GM18526 (cell line): ENCODE measurements around the gene HHATL.

Experiments
- POLR2A ChIP-seq: IDR thresholded peaks from 3 replicates; pipeline ENCODE4 v1.6.1; 2011; ENCODE audit not compliant: insufficient read length; ENCODE audit errors: extremely low read depth

The HHATL gene

GRCh38 chr3:42698216-42698910, 4.2 kb downstream of the HHATL start:
- TF ChIP-seq POLR2A, result no peak

DNA sequence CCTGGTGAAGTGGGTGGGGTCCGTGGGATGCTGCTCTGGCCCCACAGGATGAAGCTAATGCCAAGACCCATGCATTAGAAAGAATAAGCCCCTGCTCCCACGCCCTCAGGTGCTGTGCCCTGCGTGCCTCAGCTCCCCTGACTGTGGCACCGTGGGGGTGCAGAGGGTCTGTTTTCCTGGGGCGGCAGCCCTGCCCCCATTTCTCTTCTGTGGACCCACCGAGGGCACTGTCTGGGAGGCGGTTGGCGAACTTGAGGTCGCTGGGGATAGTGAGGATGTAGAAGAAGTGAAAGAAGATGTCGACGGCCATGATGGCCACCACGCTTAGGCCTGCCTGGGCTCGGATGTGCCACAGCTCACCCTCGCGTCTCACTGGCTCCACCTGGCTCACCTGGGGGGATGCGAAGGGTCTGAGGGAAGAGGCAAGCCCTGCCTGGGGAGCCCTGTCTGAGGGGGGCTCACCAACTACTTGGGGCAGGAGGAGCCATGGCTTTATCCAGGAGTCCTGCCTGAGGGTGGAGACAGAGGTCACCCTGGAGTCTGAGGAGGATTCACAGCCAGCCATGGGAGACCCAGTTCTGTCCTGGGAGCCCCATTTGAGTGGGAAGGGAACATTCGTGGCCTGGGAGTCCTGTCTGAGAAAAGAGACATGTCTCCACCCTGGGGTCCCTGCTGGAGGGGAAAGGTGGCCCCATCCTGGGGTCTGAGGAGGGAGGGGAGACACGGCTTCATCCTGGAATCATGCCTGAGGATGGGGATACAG, 5.1 kb downstream of the HHATL start:
- no peak for TF ChIP-seq POLR2A

GRCh38 chr3:42696356-42697288, 6.0 kb downstream of the HHATL start:
- no peak for TF ChIP-seq POLR2A

DNA sequence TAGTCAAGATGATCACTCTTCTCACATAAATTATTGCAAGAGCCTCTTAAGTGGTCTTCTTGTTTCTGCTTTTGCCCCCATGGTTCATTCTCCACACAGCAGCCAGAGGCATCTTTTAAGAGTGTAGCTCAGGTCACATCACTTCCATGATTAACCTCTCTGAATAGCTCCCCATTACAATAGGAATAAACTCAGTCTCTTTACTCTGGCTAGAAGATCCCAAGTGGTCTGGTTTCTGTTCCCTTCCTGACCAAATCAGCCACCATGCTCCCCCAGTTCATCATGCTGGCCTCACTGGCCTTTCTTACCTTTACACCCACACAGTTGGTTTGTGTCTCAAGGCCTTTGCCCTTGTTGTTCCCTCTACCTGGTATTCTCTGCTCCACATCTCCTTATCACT, 8.2 kb downstream of the HHATL start:
- no peak for TF ChIP-seq POLR2A

DNA sequence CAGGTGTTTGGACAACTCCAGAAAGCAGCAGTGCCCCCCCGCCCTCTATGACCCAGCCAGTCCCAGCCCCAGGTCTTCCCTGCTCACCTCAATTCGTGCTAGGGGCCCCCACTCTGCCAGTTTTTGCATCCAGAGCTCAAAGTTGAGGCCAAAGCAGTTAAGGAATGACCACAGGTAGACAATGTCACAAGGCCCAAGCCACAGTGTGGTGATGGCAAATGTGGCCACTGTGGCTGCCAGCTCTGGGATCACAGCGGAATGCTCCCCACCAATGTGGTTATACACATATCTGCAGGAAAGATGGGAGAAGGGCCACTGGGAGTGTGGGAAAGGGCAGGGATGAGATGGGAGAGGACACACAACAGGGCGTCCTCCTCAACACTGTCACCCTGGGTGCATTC, 9.1 kb downstream of the HHATL start:
- no peak for TF ChIP-seq POLR2A

DNA sequence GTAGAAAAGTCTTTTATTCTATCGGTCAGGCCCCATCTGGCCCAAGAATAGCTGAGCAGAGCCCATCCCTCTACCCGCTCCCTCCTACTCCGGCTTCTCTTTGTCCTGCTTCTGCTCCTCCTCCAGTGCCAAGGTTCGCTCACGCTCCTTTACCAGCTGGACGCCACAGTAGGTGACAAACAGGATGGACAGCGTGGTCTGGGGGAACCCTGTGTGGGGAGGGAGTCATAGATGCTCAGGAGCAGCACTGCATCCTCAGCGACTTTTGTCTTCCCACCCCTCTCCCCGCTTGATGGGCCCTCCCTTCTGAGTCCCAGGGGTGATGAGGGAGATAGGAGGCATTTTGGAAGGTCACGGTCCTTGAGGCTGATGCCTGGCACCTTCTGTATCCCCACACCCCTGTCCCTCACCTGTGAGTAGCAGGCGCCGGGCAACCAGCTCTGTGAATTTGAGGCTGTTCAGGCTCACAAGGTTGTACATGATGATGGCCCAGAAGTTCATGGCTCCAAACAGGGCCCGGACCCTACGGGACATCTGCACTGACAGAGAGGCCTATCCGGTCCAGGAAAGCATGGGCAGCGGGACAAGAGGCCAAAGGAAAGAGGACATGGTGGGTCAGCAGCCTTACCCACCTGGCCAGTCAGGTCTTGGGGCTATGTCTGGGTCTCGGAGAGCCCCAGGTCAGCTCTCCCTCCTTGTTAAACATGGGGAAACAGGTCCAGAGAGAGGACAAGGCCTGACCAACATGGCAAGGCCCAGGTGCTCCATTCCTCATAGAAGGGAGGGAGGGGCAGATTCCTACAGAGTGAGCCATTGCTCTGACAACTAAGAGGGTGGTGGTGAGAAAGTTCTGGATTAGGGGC, 9.7 kb downstream of the HHATL start:
- no peak for TF ChIP-seq POLR2A

GRCh38 chr3:42691816-42692666, 10.6 kb downstream of the HHATL start:
- no peak for TF ChIP-seq POLR2A

DNA sequence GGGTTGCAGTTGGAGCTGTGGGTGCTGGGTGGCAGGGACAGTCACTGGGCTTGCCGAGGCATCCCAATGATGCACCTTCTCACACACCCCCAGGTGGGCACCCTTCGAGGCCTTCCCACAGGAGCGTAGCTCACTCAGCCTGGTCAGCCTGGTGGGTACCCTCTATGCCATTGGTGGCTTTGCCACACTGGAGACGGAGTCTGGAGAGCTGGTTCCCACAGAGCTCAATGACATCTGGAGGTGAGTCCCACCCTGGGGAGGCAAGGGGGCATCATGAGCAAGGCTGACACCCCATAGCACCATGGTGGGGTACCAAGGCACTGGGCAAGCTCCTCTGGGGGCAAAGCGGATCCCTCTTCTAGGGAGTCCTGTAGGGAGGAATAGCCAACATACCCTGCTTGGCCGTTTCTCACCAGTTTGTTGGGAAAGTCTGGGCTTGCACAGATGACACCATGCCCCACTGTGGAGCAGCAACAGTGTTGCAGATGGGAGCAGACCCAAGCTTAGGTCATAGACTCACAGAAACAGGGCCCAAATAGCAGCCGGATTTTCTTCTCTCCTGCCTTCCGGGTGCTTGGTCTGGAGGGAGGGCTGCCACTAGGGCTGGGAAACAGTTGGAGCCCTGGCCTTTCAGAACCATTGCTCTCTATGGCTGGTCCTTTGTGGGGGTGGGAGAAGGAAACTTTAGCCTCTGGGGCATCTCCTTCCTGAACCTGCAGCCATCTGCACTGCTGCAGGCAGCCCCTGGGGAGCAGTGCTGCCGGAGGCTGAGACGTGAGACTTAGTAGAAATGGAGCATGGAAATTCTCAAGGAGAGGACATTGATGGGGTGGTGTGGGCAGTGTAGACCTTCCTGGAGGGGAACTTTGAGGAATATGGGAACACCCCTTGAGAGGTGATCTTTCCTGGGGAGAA, 11.6 kb downstream of the HHATL start:
- TF ChIP-seq POLR2A, result no peak

DNA sequence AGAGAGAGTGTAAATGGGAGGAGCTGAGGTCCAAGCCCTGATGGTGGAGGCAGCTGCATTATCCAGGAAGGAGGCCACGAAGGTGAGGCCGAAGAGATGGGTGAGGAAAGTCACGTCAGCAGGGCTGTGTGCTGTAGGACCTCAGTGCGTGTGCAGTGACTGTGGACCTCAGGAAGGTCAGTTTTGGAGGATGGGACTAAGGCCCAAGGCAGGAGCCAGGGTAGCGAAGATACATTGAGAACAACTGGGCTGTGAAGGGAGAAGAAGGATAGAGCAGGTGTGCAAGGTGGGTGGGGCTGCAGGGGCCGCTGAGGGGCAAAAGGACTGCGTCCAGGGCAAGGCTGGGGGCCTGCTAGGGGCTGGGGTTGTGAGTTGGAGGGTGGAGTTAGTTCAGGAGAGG, 12.4 kb downstream of the HHATL start:
- no peak for TF ChIP-seq POLR2A

DNA sequence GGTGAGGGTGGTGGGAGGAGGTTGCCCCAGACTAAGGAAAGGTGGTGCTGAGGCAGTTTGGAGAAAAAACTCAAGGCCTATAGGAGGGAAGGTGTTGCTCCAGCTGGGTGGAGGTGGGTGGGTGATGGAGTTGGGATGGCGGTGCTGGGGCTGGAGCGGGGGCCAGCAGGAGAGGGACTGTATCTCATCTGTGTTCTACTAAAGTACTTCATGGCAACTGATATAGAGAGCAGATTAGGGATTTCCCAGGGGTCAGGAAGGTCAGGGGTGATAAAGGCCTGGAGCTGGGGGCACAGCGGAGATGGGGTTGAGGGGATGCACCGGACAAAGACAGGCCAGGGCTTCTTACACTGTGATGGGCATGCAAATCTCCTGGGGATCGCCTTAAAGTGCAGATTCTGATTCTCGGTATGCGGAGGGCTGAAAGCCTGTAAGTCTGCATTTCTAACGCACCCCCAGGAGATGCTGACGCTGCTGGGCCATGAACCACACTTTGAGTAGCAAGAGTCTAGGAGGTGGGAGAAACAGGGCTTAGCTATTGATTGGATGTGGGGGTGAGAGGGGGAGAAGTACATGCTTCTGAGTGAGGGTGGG, 13.1 kb downstream of the HHATL start:
- TF ChIP-seq POLR2A, result no peak

DNA sequence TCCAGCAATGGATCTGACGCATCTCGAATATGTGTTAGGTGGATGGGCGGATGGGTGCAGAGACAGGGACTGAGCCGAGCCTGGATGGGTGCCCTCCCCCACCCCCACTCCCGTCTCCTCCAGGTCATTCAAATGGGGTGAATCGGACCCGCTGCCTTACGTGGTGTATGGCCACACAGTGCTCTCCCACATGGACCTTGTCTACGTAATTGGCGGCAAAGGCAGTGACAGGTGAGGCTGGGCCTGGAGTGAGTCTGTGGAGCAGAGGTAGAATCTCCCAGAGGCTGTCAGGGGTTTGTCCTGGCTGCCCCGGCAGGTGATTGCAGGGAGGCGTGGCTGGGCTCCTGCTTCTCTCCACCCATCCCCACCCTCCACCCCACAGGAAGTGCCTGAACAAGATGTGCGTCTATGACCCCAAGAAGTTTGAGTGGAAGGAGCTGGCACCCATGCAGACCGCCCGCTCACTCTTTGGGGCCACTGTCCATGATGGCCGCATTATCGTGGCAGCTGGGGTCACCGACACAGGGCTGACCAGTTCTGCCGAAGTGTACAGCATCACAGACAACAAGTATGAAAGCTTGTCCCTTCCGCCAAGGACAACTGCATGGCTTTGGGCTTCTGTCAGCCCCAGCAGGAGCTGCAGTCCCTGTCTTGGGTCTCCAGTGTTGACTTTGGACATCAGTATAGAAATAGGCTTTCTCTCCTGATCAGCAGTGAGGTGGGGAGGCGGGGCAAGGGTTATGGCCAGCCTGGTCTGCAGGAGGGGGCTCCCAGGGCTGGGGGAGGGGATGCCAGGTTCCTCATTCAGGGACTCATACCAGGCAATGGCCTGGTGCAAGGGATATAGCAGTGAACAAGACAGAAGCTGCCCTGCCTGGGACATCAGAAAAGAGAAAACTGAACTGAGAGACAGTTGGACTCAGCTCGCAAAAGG, 13.8 kb downstream of the HHATL start:
- TF ChIP-seq POLR2A, result no peak
